ENCODE measurements around the gene ARHGAP30. TPM values are rescaled to one million over a fixed set of nuclear protein-coding genes. Genes with fewer than 3 reads are reported as not detected.

The ARHGAP30 gene
- total RNA-seq, 1 donor from 2014 or later, result 14.5 TPM

- intact Hi-C loops (cut with DNase I), result no loop called here
- no peak for DNase-seq (ENCODE audit: extremely low spot score in 2 of 2)
- H3K27me3 ChIP-seq, result no peaks in the 10 kb centered on the region
- peak; percentile 21 to 75 for TF ChIP-seq POLR2AphosphoS5 (IDR thresholded peaks at IDR 0.05; ENCODE audit: insufficient read depth in 1 of 2, low read depth in 1 of 2)
- no peak for TF ChIP-seq POLR2A (IDR thresholded peaks at IDR 0.05)
- no peaks in the 10 kb centered on the region for H3K4me1 ChIP-seq
- H3K36me3 ChIP-seq, result no peaks in the 10 kb centered on the region
- H3K4me3 ChIP-seq, result no peak overlapping the region
- peak overlapping the region; percentile 77 for H3K27ac ChIP-seq
- no peaks in the 10 kb centered on the region for H3K9me3 ChIP-seq
Measured at GRCh38 chr1:161082996-161083747, 13.5 kb upstream of the ARHGAP30 start.

DNA sequence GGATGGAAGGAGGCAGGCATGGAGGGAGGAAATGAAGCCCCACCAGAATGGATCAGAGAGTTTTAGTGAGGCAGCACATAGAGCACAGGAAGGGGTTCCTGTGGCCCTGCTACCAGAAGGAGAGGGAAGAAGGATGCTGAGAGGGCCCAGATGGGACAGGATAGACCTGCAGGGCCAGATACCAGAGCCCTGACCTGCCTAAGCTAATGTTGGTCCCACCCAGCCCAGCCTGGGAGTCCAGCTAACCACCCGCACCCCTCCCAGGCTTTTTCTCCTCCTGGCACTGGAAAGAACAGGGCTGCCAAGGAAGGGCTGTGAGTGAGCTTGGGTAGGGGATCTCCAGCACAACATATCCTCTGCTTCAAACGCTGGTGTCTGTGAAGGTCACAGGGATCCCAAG lies 12.8 kb upstream of the ARHGAP30 start:
- intact Hi-C loops (cut with DNase I), result no loop called here
- Histone ChIP-seq H3K4me1 (no peaks in the 10 kb centered on the region), H3K27ac (peak overlapping the region; percentile 77), H3K36me3 (no peaks in the 10 kb centered on the region), H3K27me3 (no peaks in the 10 kb centered on the region), H3K9me3 (no peaks in the 10 kb centered on the region), H3K4me3 (no peak overlapping the region)
- DNase-seq (ENCODE audit: extremely low spot score in 2 of 2), result no peak
- TF ChIP-seq CTCF (IDR thresholded peaks at IDR 0.05), result no peak
- no peak for TF ChIP-seq POLR2A (IDR thresholded peaks at IDR 0.05)
- no peak for TF ChIP-seq POLR2AphosphoS5 (IDR thresholded peaks at IDR 0.05; ENCODE audit: insufficient read depth in 1 of 2, low read depth in 1 of 2)

GRCh38 chr1:161081519-161081918 lies 11.8 kb upstream of the ARHGAP30 start:
- no peak for DNase-seq (ENCODE audit: extremely low spot score in 2 of 2)
- Histone ChIP-seq H3K27ac (peak overlapping the region; percentile 77), H3K4me3 (no peak overlapping the region), H3K4me1 (no peaks in the 10 kb centered on the region), H3K36me3 (no peaks in the 10 kb centered on the region), H3K9me3 (no peaks in the 10 kb centered on the region), H3K27me3 (no peaks in the 10 kb centered on the region)
- TF ChIP-seq POLR2A (IDR thresholded peaks at IDR 0.05) (no peak), CTCF (IDR thresholded peaks at IDR 0.05) (no peak), POLR2AphosphoS5 (IDR thresholded peaks at IDR 0.05; ENCODE audit: insufficient read depth in 1 of 2, low read depth in 1 of 2) (no peak)
- intact Hi-C loops (cut with DNase I), result no loop called here

- Histone ChIP-seq H3K4me3 (no peak overlapping the region), H3K27ac (peak overlapping the region; percentile 77), H3K4me1 (no peaks in the 10 kb centered on the region), H3K36me3 (no peaks in the 10 kb centered on the region), H3K27me3 (no peaks in the 10 kb centered on the region), H3K9me3 (no peaks in the 10 kb centered on the region)
- no peak for DNase-seq (ENCODE audit: extremely low spot score in 2 of 2)
- TF ChIP-seq POLR2AphosphoS5 (IDR thresholded peaks at IDR 0.05; ENCODE audit: insufficient read depth in 1 of 2, low read depth in 1 of 2) (peak in 1 of 2 donors; percentile 60), CTCF (IDR thresholded peaks at IDR 0.05) (no peak)
- intact Hi-C loops (cut with DNase I), result no loop called here
Measured at GRCh38 chr1:161080441-161081405, 11.0 kb upstream of the ARHGAP30 start.

DNA sequence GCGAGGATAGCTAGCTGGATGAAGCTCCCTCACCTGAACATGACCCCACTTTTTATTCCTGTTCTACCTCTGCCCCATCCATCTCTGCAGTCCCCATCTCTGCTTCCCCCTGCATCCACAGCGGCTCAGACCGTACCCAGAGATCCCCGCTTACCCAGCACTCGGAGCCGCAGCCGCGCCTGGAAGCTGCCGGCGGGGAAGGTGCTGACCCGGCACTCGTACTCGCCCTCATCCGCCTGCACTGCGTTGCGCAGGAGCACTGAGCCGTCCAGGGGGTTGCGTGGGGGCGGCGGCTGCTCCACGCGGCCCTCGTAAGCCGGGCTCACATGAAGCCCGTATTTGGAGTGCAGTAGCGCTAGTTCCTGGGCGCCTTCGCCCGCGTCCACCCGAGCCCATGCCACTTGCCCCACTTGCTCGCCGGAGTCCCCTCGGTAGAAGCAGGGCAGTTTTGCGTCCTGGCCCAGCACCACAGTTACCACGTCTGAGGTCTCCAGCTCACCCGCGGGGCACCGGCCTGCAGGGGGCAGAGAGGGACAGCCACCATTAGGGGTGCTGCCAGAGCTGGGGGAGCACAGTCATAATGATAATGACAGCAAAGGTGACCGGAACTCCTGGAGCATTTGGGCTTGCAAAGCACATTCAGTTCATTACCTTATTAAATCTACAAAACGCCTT lies 9.9 kb upstream of the ARHGAP30 start:
- intact Hi-C loops (cut with DNase I), result no loop called here
- no peak for TF ChIP-seq CTCF (IDR thresholded peaks at IDR 0.05)
- TF ChIP-seq POLR2AphosphoS5 (IDR thresholded peaks at IDR 0.05; ENCODE audit: insufficient read depth in 1 of 2, low read depth in 1 of 2), result no peak
- TF ChIP-seq POLR2A (IDR thresholded peaks at IDR 0.05), result no peak
- Histone ChIP-seq H3K4me3 (no peak overlapping the region), H3K9me3 (no peaks in the 10 kb centered on the region), H3K4me1 (no peaks in the 10 kb centered on the region), H3K27me3 (no peaks in the 10 kb centered on the region), H3K27ac (peak overlapping the region; percentile 77), H3K36me3 (no peaks in the 10 kb centered on the region)
- DNase-seq (ENCODE audit: extremely low spot score in 2 of 2), result no peak

All from vagina (tissue), 2 donors.